Activated T-cell treated with anti-CD3 and anti-CD28 coated beads, Interleukin-2, amount 50 U/mL, for 4 hours (primary cell): ENCODE measurements around the gene TNS4. TPM values are rescaled to one million over a fixed set of nuclear protein-coding genes. Genes with fewer than 3 reads are reported as not detected.

Source experiments
- ATAC-seq, 2 donors: fragments of 200-7000 bp; cut with Tn5 transposase; one replicate each; pipeline ENCODE4 v1.10.0; 2021
- DNase-seq: peaks from one replicate; pipeline ENCODE4 v3.0.0-alpha.2; 2020
- H3K27me3 Mint-ChIP-seq: one replicate; pipeline ENCODE4 v1.8.0; 2021; ENCODE audit warnings: low read depth, mixed read lengths
- H3K36me3 Mint-ChIP-seq: one replicate; pipeline ENCODE4 v1.8.0; 2022; ENCODE audit warnings: mixed read lengths; ENCODE audit not compliant: insufficient read depth
- H3K4me1 Mint-ChIP-seq: one replicate; pipeline ENCODE4 v1.8.0; 2021; ENCODE audit warnings: low read depth, mixed read lengths
- H3K4me3 Mint-ChIP-seq: one replicate; pipeline ENCODE4 v1.8.0; 2021; ENCODE audit warnings: mild to moderate bottlenecking, moderate library complexity, mixed read lengths
- H3K9me3 Mint-ChIP-seq: one replicate; pipeline ENCODE4 v1.8.0; 2021; ENCODE audit warnings: mixed read lengths
- total RNA-seq, 3 donors: library from RNA; stranded (reverse); gene quantifications; one replicate each; pipeline ENCODE4 v1.2.1, GENCODE V29; 2021

Gene TNS4
- total RNA-seq, 3 donors from 2014 or later: 3.9 to 4.7 (median 4.1) TPM

DNA sequence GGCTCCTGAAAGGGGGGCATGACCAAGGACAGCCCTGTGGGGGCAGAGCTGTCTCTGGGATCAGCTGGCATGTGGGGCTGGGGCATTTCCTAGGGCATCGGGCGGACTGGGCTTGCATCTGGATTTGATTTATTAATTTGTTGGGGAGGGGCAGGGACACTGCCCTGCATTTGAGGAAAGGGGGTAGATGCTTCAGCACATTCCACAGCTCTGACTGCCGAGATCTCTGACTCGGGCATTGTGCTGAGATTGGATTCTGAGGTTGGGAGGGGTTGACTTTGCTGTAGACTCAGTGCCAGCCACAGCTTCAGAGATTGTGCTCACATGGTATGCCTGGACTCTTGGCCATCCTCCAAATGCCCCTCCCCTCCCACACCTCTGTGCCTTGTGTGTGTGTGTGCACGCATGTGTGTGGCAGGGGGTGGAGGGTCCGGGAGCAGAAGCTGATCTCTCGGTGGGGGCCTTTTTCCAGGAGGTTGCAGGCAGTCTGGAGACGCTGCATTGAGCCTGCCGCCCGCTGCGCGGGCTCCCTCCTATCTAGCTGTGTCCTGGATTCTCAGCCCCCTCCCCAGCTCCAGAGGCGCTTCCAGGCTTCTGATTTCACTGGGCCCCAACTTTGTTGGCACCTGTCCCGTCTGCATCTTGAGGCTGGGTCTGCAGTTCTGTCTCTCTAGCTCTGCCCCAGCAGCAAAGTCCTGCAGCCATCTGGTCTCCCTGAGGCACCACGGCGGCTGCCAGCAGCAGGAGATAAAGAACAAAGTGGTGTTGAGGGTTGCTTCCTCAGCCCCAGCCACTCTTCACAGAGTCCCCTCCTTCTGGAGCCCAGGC is 43.2 kb downstream of the TNS4 start:
- Mint-ChIP-seq H3K36me3 (peaks cover 2% of the 10 kb centered on the region), H3K27me3 (no peaks in the 10 kb centered on the region), H3K4me1 (no peaks in the 10 kb centered on the region), H3K4me3 (no peak overlapping the region), H3K9me3 (no peaks in the 10 kb centered on the region)
- DNase-seq: no peak
- ATAC-seq: no peak

DNA sequence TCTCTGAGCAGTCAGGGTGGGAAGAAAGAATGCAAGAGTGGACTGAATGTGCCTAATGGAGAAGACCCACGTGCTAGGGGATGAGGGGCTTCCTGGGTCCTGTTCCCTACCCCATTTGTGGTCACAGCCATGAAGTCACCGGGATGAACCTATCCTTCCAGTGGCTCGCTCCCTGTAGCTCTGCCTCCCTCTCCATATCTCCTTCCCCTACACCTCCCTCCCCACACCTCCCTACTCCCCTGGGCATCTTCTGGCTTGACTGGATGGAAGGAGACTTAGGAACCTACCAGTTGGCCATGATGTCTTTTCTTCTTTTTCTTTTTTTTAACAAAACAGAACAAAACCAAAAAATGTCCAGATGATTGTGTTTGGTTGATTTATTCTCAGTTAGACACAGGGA is 44.1 kb downstream of the TNS4 start:
- Mint-ChIP-seq H3K9me3 (no peaks in the 10 kb centered on the region), H3K4me1 (peaks cover under 1% of the 10 kb centered on the region), H3K27me3 (no peaks in the 10 kb centered on the region), H3K4me3 (no peak overlapping the region), H3K36me3 (peaks cover 2% of the 10 kb centered on the region)
- ATAC-seq (no peak), DNase-seq (no peak)

DNA sequence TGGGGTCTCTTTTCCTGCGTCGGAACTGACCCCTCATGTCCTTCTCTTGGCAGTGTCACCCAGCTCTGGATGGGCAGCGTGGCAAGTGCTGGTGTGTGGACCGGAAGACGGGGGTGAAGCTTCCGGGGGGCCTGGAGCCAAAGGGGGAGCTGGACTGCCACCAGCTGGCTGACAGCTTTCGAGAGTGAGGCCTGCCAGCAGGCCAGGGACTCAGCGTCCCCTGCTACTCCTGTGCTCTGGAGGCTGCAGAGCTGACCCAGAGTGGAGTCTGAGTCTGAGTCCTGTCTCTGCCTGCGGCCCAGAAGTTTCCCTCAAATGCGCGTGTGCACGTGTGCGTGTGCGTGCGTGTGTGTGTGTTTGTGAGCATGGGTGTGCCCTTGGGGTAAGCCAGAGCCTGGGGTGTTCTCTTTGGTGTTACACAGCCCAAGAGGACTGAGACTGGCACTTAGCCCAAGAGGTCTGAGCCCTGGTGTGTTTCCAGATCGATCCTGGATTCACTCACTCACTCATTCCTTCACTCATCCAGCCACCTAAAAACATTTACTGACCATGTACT is 44.9 kb downstream of the TNS4 start:
- peaks cover 2% of the 10 kb centered on the region for H3K36me3 Mint-ChIP-seq
- peaks cover 5% of the 10 kb centered on the region for H3K4me1 Mint-ChIP-seq
- H3K9me3 Mint-ChIP-seq: no peaks in the 10 kb centered on the region
- H3K27me3 Mint-ChIP-seq: no peaks in the 10 kb centered on the region
- no peak overlapping the region for H3K4me3 Mint-ChIP-seq
- no peak for DNase-seq
- no peak for ATAC-seq

DNA sequence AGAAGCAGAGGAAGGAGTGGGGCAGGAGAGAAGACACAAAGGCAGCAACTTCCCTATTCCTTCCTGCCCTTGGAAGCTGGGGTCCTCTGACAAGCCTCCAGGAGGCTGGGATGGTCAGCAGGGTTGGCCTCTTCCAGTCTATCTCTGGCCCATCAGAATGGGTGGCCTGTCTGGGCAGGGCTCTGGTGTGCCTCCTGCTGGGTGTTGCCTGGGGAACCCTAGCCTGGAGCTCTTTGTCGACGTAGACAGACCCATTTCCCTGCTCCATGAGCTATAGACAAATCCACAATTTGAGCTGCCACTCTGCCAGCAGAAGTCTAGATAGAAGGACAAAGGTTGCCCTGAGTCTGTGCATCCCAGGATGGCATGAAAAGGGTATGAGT is 46.8 kb downstream of the TNS4 start:
- no peak for ATAC-seq
- Mint-ChIP-seq H3K4me3 (no peak overlapping the region), H3K9me3 (no peaks in the 10 kb centered on the region)

DNA sequence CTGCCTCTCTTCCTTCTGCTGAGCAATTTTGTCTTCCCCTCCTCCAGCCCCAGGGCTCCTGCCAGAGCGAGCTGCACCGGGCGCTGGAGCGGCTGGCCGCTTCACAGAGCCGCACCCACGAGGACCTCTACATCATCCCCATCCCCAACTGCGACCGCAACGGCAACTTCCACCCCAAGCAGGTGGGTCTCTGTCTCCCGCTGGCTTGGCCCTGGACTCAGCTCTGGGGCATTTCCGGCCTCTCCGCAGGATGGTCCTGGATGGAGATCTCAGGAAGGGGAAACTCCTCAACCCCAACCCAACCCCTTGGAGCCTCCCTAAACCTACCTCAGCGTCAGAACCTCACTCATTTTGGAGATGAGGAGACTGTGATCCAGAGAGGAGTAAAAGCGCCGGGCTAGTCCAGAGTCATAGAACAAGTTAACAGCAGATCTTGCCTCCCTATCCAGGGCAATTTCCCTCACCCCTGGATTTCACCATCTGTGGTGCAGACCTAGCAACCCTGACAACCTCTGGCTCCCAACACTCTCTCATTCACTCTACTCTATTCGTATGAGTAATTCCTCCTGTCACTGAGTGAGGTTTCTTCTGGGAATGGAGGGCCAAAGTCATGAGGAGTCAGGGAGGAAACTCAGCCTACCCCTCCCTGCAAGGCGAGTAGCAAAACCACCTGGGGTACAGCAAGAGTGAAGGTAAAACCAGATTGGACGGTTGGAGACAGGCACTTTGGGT is 47.4 kb downstream of the TNS4 start:
- peaks cover 5% of the 10 kb centered on the region for H3K4me1 Mint-ChIP-seq
- no peak for ATAC-seq
- H3K27me3 Mint-ChIP-seq: no peaks in the 10 kb centered on the region
- no peaks in the 10 kb centered on the region for H3K9me3 Mint-ChIP-seq
- DNase-seq: no peak
- peaks cover 2% of the 10 kb centered on the region for H3K36me3 Mint-ChIP-seq
- no peak overlapping the region for H3K4me3 Mint-ChIP-seq

More for the DNA sequence above, 46.8 kb downstream of the TNS4 start:
- DNase-seq: no peak
- H3K36me3 Mint-ChIP-seq: peaks cover 2% of the 10 kb centered on the region
- H3K4me1 Mint-ChIP-seq: peaks cover 5% of the 10 kb centered on the region
- no peaks in the 10 kb centered on the region for H3K27me3 Mint-ChIP-seq

DNA sequence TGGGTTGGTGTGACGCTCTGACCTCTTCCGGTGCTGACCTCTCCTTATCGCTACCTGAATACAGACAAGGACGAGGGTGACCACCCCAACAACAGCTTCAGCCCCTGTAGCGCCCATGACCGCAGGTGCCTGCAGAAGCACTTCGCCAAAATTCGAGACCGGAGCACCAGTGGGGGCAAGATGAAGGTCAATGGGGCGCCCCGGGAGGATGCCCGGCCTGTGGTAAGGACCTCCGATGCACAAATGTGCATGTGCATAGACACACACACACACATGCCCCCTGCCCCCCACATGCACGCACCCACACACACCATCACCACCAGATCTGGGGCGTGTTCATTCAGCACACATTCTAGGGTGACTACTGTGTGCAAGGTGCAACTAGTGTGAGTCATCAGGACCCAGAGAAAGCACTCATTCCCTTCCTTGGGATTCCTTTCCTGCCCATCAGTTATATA is 48.5 kb downstream of the TNS4 start:
- no peaks in the 10 kb centered on the region for H3K27me3 Mint-ChIP-seq
- H3K36me3 Mint-ChIP-seq: peaks cover 2% of the 10 kb centered on the region
- ATAC-seq (no peak), DNase-seq (no peak)
- peaks cover 10% of the 10 kb centered on the region for H3K4me1 Mint-ChIP-seq
- H3K9me3 Mint-ChIP-seq: no peaks in the 10 kb centered on the region
- H3K4me3 Mint-ChIP-seq: no peak overlapping the region

DNA sequence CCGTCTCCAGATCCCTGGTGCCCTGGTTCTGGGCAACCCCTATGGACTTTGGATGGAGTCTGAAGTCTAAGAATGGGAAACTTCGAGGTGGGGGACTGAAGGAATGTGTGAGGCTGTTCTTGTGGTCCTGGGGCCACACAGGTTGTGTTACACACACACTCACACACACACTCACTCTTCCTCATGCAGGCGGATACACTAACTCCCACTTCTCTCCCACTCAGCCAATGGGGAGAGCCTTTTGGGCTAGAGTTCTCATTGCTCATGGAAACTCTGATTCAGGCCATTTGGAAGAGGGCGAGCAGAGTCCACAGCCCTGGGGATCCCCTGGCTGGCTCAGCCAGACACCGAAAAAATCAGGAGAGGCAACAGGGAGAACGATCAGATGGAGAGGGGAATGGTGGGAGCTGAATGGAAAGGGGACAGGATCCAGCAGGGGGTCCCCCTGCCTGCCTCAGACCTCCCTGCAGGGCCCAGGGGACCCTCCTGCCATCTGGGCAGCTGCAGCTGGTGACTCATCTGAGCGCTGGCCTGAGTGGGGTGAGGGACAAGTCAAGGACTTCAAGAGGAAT is 49.1 kb downstream of the TNS4 start:
- Mint-ChIP-seq H3K4me3 (no peak overlapping the region), H3K36me3 (peaks cover 2% of the 10 kb centered on the region), H3K4me1 (peaks cover 15% of the 10 kb centered on the region), H3K9me3 (no peaks in the 10 kb centered on the region), H3K27me3 (no peaks in the 10 kb centered on the region)
- ATAC-seq (no peak), DNase-seq (no peak)

DNA sequence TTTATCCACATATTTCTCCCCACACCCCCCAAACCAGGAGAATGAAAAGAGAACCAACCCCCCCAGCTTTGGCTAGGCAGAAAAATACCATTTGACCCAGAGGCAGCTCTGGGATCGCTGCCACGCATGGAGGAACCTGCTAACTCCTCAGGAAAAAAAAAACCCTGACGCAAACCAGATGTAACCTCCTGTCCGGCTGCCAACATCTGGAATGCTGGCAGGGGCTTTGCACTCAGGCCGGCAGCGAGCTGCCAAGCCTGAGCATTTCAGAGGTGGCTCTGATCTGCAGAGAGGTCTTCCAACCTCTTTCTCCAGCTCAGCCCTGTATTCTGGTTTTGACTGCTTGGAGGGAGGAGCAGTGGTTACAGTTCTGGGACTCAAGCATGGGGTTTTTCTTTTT is 50.0 kb downstream of the TNS4 start:
- Mint-ChIP-seq H3K27me3 (no peaks in the 10 kb centered on the region), H3K4me3 (no peak overlapping the region), H3K36me3 (peaks cover 2% of the 10 kb centered on the region), H3K9me3 (no peaks in the 10 kb centered on the region), H3K4me1 (peaks cover 15% of the 10 kb centered on the region)
- DNase-seq (no peak), ATAC-seq (no peak)

DNA sequence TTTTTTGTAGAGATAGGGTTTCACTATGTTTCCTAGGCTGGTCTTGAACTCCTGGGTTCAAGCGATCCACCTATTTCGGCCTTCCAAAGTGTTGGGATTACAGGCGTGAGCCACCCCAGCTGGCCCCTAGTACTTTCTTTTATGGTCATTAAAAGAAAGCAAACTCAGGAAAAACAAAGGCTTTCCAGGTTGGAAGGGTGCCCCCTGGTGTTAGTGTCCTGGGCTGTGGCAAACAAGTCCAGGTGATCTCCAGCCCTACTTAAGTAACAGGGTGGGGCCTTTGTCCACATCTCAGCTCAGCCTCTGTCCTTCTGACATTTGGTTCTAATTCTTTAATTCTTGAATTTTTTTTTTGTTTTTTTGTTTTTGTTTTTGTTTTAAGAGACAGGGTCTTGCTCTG is 51.2 kb downstream of the TNS4 start:
- no peaks in the 10 kb centered on the region for H3K9me3 Mint-ChIP-seq
- no peaks in the 10 kb centered on the region for H3K27me3 Mint-ChIP-seq
- no peak overlapping the region for H3K4me3 Mint-ChIP-seq
- H3K36me3 Mint-ChIP-seq: peaks cover 2% of the 10 kb centered on the region
- no peak for ATAC-seq
- DNase-seq: peak; percentile 43
- peaks cover 20% of the 10 kb centered on the region for H3K4me1 Mint-ChIP-seq

DNA sequence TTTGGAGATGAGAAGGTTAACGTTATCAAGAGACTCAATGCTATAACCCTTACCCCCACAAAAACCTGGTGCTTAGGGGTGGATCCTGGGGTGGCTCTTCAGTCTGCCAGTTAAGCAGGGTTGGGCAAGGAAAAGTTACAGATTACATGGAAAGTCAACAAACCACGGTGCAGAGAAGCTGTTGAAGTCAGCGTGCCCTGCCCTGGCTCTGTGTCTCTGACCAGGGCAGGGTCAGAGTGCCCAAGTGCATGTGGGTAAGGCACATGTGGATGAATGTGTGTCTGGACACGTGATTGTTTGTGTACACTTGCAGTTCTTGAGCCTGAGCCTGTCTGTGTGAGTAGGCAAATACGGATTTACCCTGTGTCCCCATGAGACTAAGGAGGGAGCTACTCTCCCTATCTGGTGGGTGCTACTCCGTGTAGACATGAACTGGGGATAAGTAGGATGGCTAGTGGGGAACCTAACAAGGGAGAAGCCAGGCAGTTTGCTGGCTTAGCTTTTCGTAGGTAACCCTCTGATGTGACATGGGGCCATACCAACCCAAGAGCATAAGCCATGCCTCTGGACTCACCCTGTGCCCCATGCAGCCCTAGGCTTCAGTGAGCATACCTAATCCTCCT is 52.7 kb downstream of the TNS4 start:
- no peak for DNase-seq
- H3K27me3 Mint-ChIP-seq: no peaks in the 10 kb centered on the region
- no peak for ATAC-seq
- no peaks in the 10 kb centered on the region for H3K9me3 Mint-ChIP-seq
- H3K36me3 Mint-ChIP-seq: no peaks in the 10 kb centered on the region
- no peak overlapping the region for H3K4me3 Mint-ChIP-seq
- H3K4me1 Mint-ChIP-seq: peaks cover 35% of the 10 kb centered on the region

DNA sequence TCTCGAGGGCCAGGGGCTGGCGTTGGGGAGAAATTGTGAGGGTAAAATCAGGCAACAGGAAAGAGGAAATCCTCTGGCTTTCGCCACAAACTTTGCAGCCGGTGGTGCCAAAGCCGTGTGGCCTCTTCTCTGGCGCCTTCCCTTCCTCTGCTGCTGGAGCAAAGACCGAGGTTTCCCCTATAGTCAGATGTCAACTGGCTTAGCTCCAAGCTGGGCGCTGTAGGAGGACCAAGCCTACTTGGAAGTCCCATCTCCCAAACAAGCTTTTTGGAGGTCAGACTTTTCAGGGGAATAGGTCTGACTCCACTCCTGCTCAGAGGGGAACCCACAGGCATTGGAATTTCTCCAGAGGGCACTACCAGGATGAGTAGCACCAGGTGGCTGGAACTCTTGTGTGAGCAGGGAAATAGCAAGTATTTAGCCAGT is 53.2 kb downstream of the TNS4 start:
- no peak overlapping the region for H3K4me3 Mint-ChIP-seq
- no peaks in the 10 kb centered on the region for H3K9me3 Mint-ChIP-seq
- ATAC-seq (no peak), DNase-seq (no peak)
- H3K27me3 Mint-ChIP-seq: no peaks in the 10 kb centered on the region
- H3K36me3 Mint-ChIP-seq: no peaks in the 10 kb centered on the region
- H3K4me1 Mint-ChIP-seq: peaks cover 35% of the 10 kb centered on the region

DNA sequence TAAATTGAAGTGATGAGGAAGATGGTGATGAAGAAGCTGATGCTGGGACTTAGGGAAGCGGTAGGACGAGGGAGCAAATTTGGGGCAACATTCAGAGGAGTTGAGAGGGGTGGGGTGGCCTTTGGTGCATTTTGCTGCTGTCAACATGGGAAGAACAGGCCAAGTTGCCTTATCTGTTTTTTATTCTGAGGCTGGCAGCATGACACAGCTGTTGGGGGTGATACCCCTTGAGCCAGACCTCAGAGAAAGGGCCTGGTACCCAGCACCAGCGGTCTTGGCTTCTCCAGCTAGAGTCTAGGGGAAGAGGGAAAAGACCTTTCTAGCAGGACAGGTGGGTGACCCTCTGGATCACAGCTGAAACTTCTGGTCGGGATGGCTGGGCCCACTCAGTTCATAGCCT is 53.6 kb downstream of the TNS4 start:
- Mint-ChIP-seq H3K9me3 (no peaks in the 10 kb centered on the region), H3K4me1 (peaks cover 35% of the 10 kb centered on the region)

DNA sequence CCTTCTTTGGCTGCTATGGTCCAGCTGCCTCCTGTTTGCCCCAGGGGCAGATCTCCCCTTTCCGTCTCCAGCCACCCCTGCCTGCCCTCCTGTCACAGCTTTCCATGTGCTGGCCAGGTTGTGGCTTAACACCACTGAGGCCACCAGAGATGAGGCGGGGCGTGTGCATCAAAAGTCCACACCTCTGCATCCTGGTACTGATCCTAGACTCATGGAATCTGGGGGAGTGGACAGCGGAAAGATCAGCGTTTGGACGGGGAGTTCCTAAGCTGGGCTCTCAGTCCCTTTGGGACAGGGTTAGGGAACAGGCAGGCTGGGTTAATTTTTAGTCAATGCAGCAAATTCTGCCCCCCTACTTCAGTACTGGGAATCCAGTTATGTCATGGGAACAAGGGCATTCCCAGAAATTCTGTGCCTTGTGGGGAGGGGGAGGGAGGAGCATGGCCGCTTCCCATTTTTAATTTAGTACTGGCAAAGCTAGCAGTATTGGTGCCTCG is 54.2 kb downstream of the TNS4 start:
- no peaks in the 10 kb centered on the region for H3K27me3 Mint-ChIP-seq
- no peak for DNase-seq
- no peak for ATAC-seq
- H3K4me3 Mint-ChIP-seq: no peak overlapping the region
- no peaks in the 10 kb centered on the region for H3K36me3 Mint-ChIP-seq
- H3K9me3 Mint-ChIP-seq: no peaks in the 10 kb centered on the region
- peaks cover 33% of the 10 kb centered on the region for H3K4me1 Mint-ChIP-seq

More for the DNA sequence above, 53.6 kb downstream of the TNS4 start:
- DNase-seq (no peak), ATAC-seq (no peak)
- Mint-ChIP-seq H3K4me3 (no peak overlapping the region), H3K36me3 (no peaks in the 10 kb centered on the region), H3K27me3 (no peaks in the 10 kb centered on the region)
